Chondrocyte (in vitro differentiated cells): ENCODE measurements around the gene TULP4. TPM values are rescaled to one million over a fixed set of nuclear protein-coding genes. Genes with fewer than 3 reads are reported as not detected.
"Not testable (repeated sequence)": the region's sequence is repeated elsewhere in the genome, so short reads cannot be mapped to it uniquely, and the experiment has no call there.

ENCODE experiments used
- DNase-seq: peaks from one replicate; pipeline ENCODE4 v3.0.0; 2021; ENCODE audit warnings: mixed read lengths, low spot score
- H3K27ac Mint-ChIP-seq: one replicate; pipeline ENCODE4 v1.8.0; 2021; ENCODE audit warnings: mild to moderate bottlenecking, moderate library complexity, mixed read lengths; ENCODE audit not compliant: unreplicated experiment
- H3K27me3 Mint-ChIP-seq: 2 replicates; pipeline ENCODE4 v1.8.0; 2021; ENCODE audit warnings: low read depth, mixed read lengths
- H3K36me3 Mint-ChIP-seq: 2 replicates; pipeline ENCODE4 v1.8.0; 2021; ENCODE audit warnings: low read depth, mixed read lengths
- H3K4me1 Mint-ChIP-seq: 2 replicates; pipeline ENCODE4 v1.8.0; 2021; ENCODE audit warnings: low read depth, mild to moderate bottlenecking, mixed read lengths
- H3K4me3 Mint-ChIP-seq: one replicate; pipeline ENCODE4 v1.8.0; 2021; ENCODE audit warnings: mild to moderate bottlenecking, moderate library complexity, mixed read lengths; ENCODE audit not compliant: unreplicated experiment
- H3K9me3 Mint-ChIP-seq: 2 replicates; pipeline ENCODE4 v1.8.0; 2021; ENCODE audit warnings: low read depth, mixed read lengths
- CTCF ChIP-seq: fragments of 200-600 bp; sonication (generic); IDR thresholded peaks from 2 replicates; pipeline ENCODE4 v1.5.0; 2021; ENCODE audit warnings: antibody characterized with exemption, mild to moderate bottlenecking, moderate library complexity
- total RNA-seq: library from RNA; stranded (reverse); gene quantifications from 3 replicates; pipeline ENCODE4 v1.2.1, GENCODE V29; 2021

Gene TULP4
- total RNA-seq, 1 donor from 2014 or later = 97.7 TPM

DNA sequence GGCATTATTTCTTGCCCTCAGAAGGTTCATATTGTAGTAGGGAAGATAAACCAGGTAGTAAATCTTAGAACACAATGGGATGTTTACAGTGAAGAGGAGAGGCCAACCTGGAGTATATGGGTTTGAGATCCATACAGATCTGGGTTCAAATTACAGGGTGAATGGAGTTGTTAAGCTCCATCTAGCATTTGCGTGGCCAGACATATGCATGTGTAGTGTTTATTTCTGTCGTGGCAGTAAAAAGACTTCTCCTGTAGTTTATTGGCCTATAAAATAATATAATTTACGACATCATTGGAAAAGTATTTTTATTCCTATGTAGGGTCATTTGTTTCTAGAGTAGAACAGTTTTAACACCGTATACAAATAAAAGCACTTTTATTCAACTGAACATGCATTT, 25.2 kb upstream of the TULP4 start:
- Mint-ChIP-seq H3K36me3 (peaks cover 3% of the 10 kb centered on the region), H3K4me1 (peaks cover 53% of the 10 kb centered on the region), H3K27me3 (no peaks in the 10 kb centered on the region), H3K9me3 (no peaks in the 10 kb centered on the region), H3K4me3 (no peak overlapping the region), H3K27ac (peak overlapping the region; percentile 89)
- TF ChIP-seq CTCF = no peak
- DNase-seq = no peak

DNA sequence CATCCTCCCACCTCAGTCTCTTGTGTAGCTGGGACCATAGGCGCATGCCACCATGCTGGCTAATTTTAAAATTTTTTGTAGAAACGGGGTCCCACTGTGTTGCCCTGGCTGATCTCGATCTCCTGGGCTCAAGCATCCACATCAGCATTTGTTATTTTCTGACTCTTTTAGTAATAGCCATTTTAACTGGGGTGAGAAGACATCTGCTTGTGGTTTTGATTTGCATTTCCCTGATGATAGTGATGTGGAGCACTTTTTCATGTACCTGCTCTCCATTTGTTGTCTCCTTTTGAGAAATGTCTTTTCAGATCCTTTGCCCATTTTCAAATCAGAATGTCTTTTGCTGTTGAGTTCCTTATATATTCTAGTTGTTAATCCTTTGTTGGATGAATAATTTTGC, 22.2 kb upstream of the TULP4 start:
- no peaks in the 10 kb centered on the region for H3K9me3 Mint-ChIP-seq
- no peaks in the 10 kb centered on the region for H3K27me3 Mint-ChIP-seq
- H3K36me3 Mint-ChIP-seq = peaks cover 7% of the 10 kb centered on the region
- no peak for DNase-seq
- H3K4me3 Mint-ChIP-seq = no peak overlapping the region
- no peak overlapping the region for H3K27ac Mint-ChIP-seq
- H3K4me1 Mint-ChIP-seq = peaks cover 28% of the 10 kb centered on the region
- no peak for TF ChIP-seq CTCF

- Mint-ChIP-seq H3K36me3 (peaks cover 7% of the 10 kb centered on the region), H3K27me3 (no peaks in the 10 kb centered on the region), H3K27ac (no peak overlapping the region), H3K4me1 (peaks cover 23% of the 10 kb centered on the region), H3K4me3 (no peak overlapping the region), H3K9me3 (no peaks in the 10 kb centered on the region)
- no peak for DNase-seq
- no peak for TF ChIP-seq CTCF
Observed at GRCh38 chr6:158290659-158291058, 21.6 kb upstream of the TULP4 start.

- DNase-seq = no peak
- no peak overlapping the region for H3K27ac Mint-ChIP-seq
- peaks cover 16% of the 10 kb centered on the region for H3K36me3 Mint-ChIP-seq
- no peaks in the 10 kb centered on the region for H3K27me3 Mint-ChIP-seq
- no peak for TF ChIP-seq CTCF
- peaks cover 10% of the 10 kb centered on the region for H3K4me1 Mint-ChIP-seq
- H3K4me3 Mint-ChIP-seq = no peak overlapping the region
- peaks cover 9% of the 10 kb centered on the region for H3K9me3 Mint-ChIP-seq
Observed at GRCh38 chr6:158292016-158292415, 20.2 kb upstream of the TULP4 start.

DNA sequence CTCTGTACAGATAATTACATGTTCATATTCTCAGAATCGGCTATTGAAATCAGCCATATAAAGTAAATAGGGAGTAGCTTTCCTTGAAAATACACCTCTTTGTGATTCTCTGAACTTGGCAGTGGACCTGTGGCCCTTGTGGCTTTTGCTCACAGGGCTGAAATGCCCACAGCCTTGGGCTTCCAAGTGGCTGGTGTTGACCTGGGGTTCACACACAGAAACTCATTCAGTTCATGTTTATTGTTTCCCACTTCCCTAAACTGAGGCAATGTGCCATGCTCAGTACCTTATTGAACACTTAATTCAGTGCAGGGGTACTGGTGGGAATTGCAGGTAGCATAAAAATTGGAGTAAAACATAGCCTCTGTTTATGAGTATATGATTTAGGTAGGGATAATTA, 19.1 kb upstream of the TULP4 start:
- H3K36me3 Mint-ChIP-seq = peaks cover 22% of the 10 kb centered on the region

DNA sequence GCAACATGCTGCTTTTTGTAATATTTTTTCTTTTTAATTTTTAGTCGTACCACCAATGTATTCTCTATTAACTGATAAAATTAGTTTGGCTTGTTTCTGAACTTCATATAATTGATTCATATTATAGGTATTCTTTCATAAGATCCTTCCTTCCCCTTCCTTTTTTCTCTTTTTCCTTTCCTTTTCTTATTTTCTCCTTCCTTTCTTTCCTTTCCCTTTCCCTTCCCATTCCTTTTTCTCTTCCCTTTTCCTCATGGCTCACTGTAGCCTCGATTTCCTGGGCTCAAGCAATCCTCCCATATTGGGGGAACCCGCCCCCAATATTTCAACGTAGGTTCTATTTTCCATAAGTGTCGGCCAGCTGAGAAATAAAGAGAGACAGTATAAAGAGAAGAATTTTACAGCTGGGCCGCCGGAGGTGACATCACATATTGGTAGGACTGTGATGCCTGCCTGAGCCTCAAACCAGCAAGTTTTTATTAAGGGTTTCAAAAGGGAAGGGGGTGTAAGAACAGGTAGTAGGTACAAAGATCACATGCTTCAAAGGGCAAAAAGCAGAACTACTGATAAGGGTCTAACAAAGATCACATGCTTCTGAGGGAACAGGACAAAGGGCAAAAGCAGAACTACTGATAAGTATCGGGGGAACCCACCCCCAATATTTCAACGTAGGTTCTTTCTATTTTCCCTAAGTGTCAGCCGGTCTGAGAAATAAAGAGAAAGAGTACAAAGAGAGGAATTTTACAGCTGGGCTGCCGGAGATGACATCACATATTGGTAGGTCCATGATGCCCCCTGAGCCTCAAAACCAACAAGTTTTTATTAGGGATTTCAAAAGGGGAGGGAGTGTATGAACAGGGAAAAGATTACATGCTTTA, 16.1 kb upstream of the TULP4 start:
- Mint-ChIP-seq H3K36me3 (peaks cover 32% of the 10 kb centered on the region), H3K4me1 (peaks cover 14% of the 10 kb centered on the region), H3K9me3 (peaks cover 18% of the 10 kb centered on the region)
- not testable (repeated sequence) for H3K4me3 Mint-ChIP-seq, DNase-seq, H3K27me3 Mint-ChIP-seq, H3K27ac Mint-ChIP-seq

More for the DNA sequence above, 19.1 kb upstream of the TULP4 start:
- Mint-ChIP-seq H3K27ac (no peak overlapping the region), H3K27me3 (no peaks in the 10 kb centered on the region), H3K9me3 (peaks cover 15% of the 10 kb centered on the region), H3K4me3 (no peak overlapping the region), H3K4me1 (peaks cover 6% of the 10 kb centered on the region)
- TF ChIP-seq CTCF = no peak
- no peak for DNase-seq

DNA sequence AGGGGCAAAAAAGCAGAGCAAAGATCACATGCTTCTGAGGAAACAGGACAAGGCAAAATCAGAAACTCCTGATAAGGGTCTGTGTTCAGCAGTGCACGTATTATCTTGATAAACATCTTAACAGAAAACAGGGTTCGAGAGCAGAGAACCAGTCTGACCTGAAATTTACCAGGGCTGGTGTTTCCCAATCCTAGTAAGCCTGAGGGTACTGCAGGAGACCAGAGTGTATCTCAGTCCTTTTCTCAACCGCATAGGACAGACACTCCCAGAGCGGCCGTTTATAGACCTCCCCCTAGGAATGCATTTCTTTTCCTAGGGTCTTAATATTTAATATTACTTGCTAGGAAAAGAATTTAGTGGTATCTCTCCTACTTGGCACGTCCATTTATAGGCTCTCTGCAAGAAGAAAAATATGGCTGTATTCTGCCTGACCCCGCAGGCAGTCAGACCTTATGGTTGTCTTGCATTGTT, 15.4 kb upstream of the TULP4 start:
- not testable (repeated sequence) for H3K4me3 Mint-ChIP-seq, H3K27me3 Mint-ChIP-seq, DNase-seq, H3K27ac Mint-ChIP-seq
- peaks cover 10% of the 10 kb centered on the region for H3K4me1 Mint-ChIP-seq
- H3K9me3 Mint-ChIP-seq = peaks cover 18% of the 10 kb centered on the region
- peaks cover 29% of the 10 kb centered on the region for H3K36me3 Mint-ChIP-seq

- peaks cover 10% of the 10 kb centered on the region for H3K4me1 Mint-ChIP-seq
- H3K36me3 Mint-ChIP-seq = peaks cover 29% of the 10 kb centered on the region
Observed at GRCh38 chr6:158297657-158298056, 14.6 kb upstream of the TULP4 start.

More at GRCh38 chr6:158297657-158298056, 14.6 kb upstream of the TULP4 start:
- DNase-seq, H3K27me3 Mint-ChIP-seq, H3K27ac Mint-ChIP-seq, H3K4me3 Mint-ChIP-seq: not testable (repeated sequence)
- peaks cover 18% of the 10 kb centered on the region for H3K9me3 Mint-ChIP-seq
